ENCODE measurements around the gene SDC4.

The SDC4 gene

DNA sequence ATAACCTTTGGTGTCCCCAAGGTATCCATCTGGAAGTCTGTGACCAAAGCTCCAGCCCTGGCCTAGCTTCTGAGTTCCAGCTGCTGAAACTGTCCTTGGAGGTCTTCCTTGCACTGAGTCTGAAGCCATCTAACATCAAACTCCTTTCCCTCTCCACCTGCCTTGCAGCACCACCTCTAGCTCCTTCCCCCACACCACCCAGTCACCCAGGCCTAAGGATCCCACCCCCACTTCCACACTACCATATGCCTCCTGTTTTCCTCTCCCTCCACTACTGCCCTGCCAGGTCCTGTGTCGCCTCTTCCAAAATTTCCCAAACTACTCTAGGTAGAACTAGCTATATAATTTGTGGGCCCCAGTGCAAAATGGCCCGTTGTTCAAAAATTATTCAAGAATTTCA is 29.3 kb downstream of the SDC4 start:
- H3K4me3 ChIP-seq (ENCODE audit: low read depth, low read length) = no peak overlapping the region
- TF ChIP-seq, protein P1, sequence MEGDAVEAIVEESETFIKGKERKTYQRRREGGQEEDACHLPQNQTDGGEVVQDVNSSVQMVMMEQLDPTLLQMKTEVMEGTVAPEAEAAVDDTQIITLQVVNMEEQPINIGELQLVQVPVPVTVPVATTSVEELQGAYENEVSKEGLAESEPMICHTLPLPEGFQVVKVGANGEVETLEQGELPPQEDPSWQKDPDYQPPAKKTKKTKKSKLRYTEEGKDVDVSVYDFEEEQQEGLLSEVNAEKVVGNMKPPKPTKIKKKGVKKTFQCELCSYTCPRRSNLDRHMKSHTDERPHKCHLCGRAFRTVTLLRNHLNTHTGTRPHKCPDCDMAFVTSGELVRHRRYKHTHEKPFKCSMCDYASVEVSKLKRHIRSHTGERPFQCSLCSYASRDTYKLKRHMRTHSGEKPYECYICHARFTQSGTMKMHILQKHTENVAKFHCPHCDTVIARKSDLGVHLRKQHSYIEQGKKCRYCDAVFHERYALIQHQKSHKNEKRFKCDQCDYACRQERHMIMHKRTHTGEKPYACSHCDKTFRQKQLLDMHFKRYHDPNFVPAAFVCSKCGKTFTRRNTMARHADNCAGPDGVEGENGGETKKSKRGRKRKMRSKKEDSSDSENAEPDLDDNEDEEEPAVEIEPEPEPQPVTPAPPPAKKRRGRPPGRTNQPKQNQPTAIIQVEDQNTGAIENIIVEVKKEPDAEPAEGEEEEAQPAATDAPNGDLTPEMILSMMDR (IDR thresholded peaks at IDR 0.05; ENCODE audit: low read depth, low read length, missing control alignments) = no peak
- DNase-seq (ENCODE audit: low read depth) = no peak
- in situ Hi-C loops (cut with HindIII; ENCODE audit: low sequenced_read_pairs) = no loop called here

DNA sequence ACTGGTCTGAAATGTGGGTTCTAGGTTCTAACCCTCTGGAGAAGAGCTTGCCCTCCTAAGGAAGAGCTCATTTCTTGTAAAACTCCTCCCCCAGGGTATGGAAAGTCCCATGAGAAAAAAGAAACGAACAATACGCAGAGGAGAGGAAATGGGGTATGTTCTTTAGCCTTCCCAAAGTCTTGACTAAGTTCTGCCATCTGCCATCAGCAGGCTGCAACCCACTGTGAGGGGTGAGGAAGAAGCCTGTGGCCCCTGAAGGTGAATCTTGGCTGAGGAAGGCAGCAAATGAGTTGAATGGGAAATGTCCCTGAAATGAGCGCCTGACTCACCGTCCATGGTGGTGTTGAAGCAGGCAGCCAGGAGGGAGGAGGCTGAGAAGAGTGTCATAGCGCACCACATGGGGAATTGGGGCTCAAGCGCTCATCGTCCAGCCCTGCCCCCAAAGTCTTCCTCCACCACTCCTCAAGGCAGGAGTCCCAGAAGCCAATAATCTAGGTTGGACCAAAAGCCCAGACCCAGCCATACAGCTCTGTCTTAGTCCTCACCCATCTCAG is 29.8 kb downstream of the SDC4 start:
- no peak overlapping the region for H3K4me3 ChIP-seq (ENCODE audit: low read depth, low read length)
- in situ Hi-C loops (cut with HindIII; ENCODE audit: low sequenced_read_pairs) = no loop called here
- DNase-seq (ENCODE audit: low read depth) = no peak
- TF ChIP-seq, protein P1 (IDR thresholded peaks at IDR 0.05; ENCODE audit: low read depth, low read length, missing control alignments) = no peak

- no peak overlapping the region for H3K4me3 ChIP-seq (ENCODE audit: low read depth, low read length)
- no peak for DNase-seq (ENCODE audit: low read depth)
- TF ChIP-seq, protein P1 (IDR thresholded peaks at IDR 0.05; ENCODE audit: low read depth, low read length, missing control alignments) = no peak
- in situ Hi-C loops (cut with HindIII; ENCODE audit: low sequenced_read_pairs) = no loop called here
Measured at GRCh38 chr20:45317826-45318225, 30.4 kb downstream of the SDC4 start.

GRCh38 chr20:45316150-45317080 is 31.8 kb downstream of the SDC4 start:
- in situ Hi-C loops (cut with HindIII; ENCODE audit: low sequenced_read_pairs) = no loop called here
- DNase-seq (ENCODE audit: low read depth) = no peak
- no peak overlapping the region for H3K4me3 ChIP-seq (ENCODE audit: low read depth, low read length)
- TF ChIP-seq, protein P1 (IDR thresholded peaks at IDR 0.05; ENCODE audit: low read depth, low read length, missing control alignments) = no peak

DNA sequence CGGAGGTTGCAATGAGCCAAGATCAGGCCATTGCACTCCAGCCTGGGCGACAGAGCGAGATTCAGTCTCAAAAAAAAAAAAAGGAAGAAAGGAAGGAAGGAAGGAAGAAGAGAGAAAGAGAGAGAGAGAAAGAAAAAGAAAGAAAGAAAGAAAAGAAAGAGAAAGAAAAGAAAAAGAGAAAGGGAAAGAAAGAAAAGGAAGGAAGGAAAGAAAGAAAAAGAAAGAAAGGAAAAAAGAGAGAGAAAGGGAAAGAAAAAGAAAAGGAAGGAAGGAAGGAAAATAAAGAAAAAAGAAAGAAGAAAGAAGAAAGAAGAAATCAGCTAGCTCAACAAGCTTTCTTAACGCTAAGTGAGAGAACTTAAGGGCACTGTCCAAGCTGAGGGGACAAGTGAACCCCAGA is 32.6 kb downstream of the SDC4 start:
- no peak for DNase-seq (ENCODE audit: low read depth)
- TF ChIP-seq, protein P1 (IDR thresholded peaks at IDR 0.05; ENCODE audit: low read depth, low read length, missing control alignments) = no peak
- H3K4me3 ChIP-seq (ENCODE audit: low read depth, low read length) = no peak overlapping the region
- in situ Hi-C loops (cut with HindIII; ENCODE audit: low sequenced_read_pairs) = no loop called here

GRCh38 chr20:45313943-45314342 is 34.3 kb downstream of the SDC4 start:
- in situ Hi-C loops (cut with HindIII; ENCODE audit: low sequenced_read_pairs) = no loop called here
- no peak overlapping the region for H3K4me3 ChIP-seq (ENCODE audit: low read depth, low read length)
- no peak for DNase-seq (ENCODE audit: low read depth)
- TF ChIP-seq, protein P1 (IDR thresholded peaks at IDR 0.05; ENCODE audit: low read depth, low read length, missing control alignments) = no peak

Data from astrocyte of the cerebellum (primary cell).